HepG2 (cell line): ENCODE measurements around the gene PLEKHG4. TPM values are rescaled to one million over a fixed set of nuclear protein-coding genes. Genes with fewer than 3 reads are reported as not detected.

Source experiments
- ARID2 ChIP-seq: sonication (generic); formaldehyde crosslinking; IDR thresholded peaks from 2 replicates; pipeline ENCODE4 v1.8.1; 2022; ENCODE audit warnings: mild to moderate bottlenecking, missing genetic modification reagents, borderline replicate concordance
- CHD2 ChIP-seq: IDR thresholded peaks from 2 replicates; pipeline ENCODE4 v1.6.1; 2011; ENCODE audit warnings: low read depth, low read length, improper control_type of control experiment
- HDAC2 ChIP-seq: sonication (generic); formaldehyde crosslinking; IDR thresholded peaks from 2 replicates; pipeline ENCODE4 v1.4.0; 2020; ENCODE audit warnings: missing genetic modification reagents
- HHEX ChIP-seq: IDR thresholded peaks from 2 replicates; pipeline ENCODE4 v1.6.1; 2016; ENCODE audit warnings: control low read depth
- HMGXB3 ChIP-seq: sonication (generic); formaldehyde crosslinking; IDR thresholded peaks from 2 replicates; pipeline ENCODE4 v1.4.0; 2020; ENCODE audit warnings: missing genetic modification reagents, borderline replicate concordance
- ISX ChIP-seq: sonication (generic); formaldehyde crosslinking; conservative IDR thresholded peaks from 2 replicates; pipeline ENCODE4 v1.5.0; 2020; ENCODE audit warnings: missing genetic modification reagents
- KMT2A ChIP-seq: sonication (generic); formaldehyde crosslinking; IDR thresholded peaks from 2 replicates; pipeline ENCODE4 v1.4.0; 2020; ENCODE audit warnings: missing genetic modification reagents
- ONECUT2 ChIP-seq: sonication (generic); formaldehyde crosslinking; IDR thresholded peaks from 2 replicates; pipeline ENCODE4 v1.4.0; 2020; ENCODE audit warnings: missing genetic modification reagents
- SOX5 ChIP-seq: IDR thresholded peaks from 2 replicates; pipeline ENCODE4 v1.6.1; 2016; ENCODE audit warnings: borderline replicate concordance
- SP2 ChIP-seq: sonication (generic); formaldehyde crosslinking; IDR thresholded peaks from 2 replicates; pipeline ENCODE4 v1.5.1; 2020; ENCODE audit warnings: mild to moderate bottlenecking, missing genetic modification reagents
- SP5 ChIP-seq: IDR thresholded peaks from 2 replicates; pipeline ENCODE4 v1.6.1; 2016; ENCODE audit warnings: low read depth, borderline replicate concordance
- THAP11 ChIP-seq: IDR thresholded peaks from 2 replicates; pipeline ENCODE4 v1.6.1; 2016; ENCODE audit warnings: missing biosample characterization, missing genetic modification reagents
- YY1 ChIP-seq: IDR thresholded peaks from 2 replicates; pipeline ENCODE4 v1.6.1; 2011; ENCODE audit warnings: low read length, low read depth, moderate library complexity, mild to moderate bottlenecking; ENCODE audit not compliant: insufficient read depth, insufficient replicate concordance
- ZNF138 ChIP-seq: sonication (generic); formaldehyde crosslinking; IDR thresholded peaks from 2 replicates; pipeline ENCODE4 v1.5.0; 2020; ENCODE audit warnings: mild to moderate bottlenecking, low read depth, missing genetic modification reagents
- ZNF143 ChIP-seq: sonication (generic); formaldehyde crosslinking; IDR thresholded peaks from 2 replicates; pipeline ENCODE4 v1.4.0; 2020; ENCODE audit warnings: missing genetic modification reagents
- ZNF24 ChIP-seq: fragments of 450-650 bp; IDR thresholded peaks from 2 replicates; pipeline ENCODE4 v1.6.1; 2017; ENCODE audit warnings: antibody characterized with exemption, mild to moderate bottlenecking
- ZNF331 ChIP-seq: sonication (generic); formaldehyde crosslinking; IDR thresholded peaks from 2 replicates; pipeline ENCODE4 v1.4.0; 2020; ENCODE audit warnings: missing genetic modification reagents
- ZNF451 ChIP-seq: sonication (generic); formaldehyde crosslinking; IDR thresholded peaks from 2 replicates; pipeline ENCODE4 v1.5.0; 2020; ENCODE audit warnings: mild to moderate bottlenecking, missing genetic modification reagents
- ZNF616 ChIP-seq: sonication (generic); formaldehyde crosslinking; IDR thresholded peaks from 2 replicates; pipeline ENCODE4 v1.5.0; 2020; ENCODE audit warnings: low read depth, mild to moderate bottlenecking, missing genetic modification reagents
- ZNF619 ChIP-seq: sonication (generic); formaldehyde crosslinking; IDR thresholded peaks from 2 replicates; pipeline ENCODE4 v1.4.0; 2020; ENCODE audit warnings: mild to moderate bottlenecking, missing genetic modification reagents
- ZNF674 ChIP-seq: sonication (generic); formaldehyde crosslinking; IDR thresholded peaks from 2 replicates; pipeline ENCODE4 v1.5.0; 2020; ENCODE audit warnings: low read depth, mild to moderate bottlenecking, missing genetic modification reagents
- ZSCAN25 ChIP-seq: sonication (generic); formaldehyde crosslinking; IDR thresholded peaks from 2 replicates; pipeline ENCODE4 v1.8.0; 2022; ENCODE audit warnings: mild to moderate bottlenecking, missing genetic modification reagents
- polyA plus RNA-seq, 8 experiments: library from polyadenylated mRNA; depleted of rRNA in 3 of 8; stranded (reverse) in 7 of 8; unstranded in 1 of 8; fragments of >200 nt; fragmentation: Illumina TruSeq in 4 of 8; extraction: Trizol in 4 of 8; gene quantifications; 2 replicates each; pipeline versions ENCODE4 v1.2.1 to v1.2.3, GENCODE V29; 2011 to 2016; ENCODE audit warnings: low read depth in 4 of 8, missing spikeins in 1 of 8, mixed read lengths in 1 of 8; ENCODE audit not compliant: insufficient read depth in 1 of 8
- total RNA-seq, 5 experiments: library from RNA; depleted of rRNA; stranded (reverse); fragments of >200 nt; fragmentation: Illumina TruSeq; extraction: Trizol; gene quantifications; 2 replicates each; pipeline ENCODE4 v1.2.3, GENCODE V29; 2016; ENCODE audit warnings: low read depth in 1 of 5
- TF ChIP-seq, protein P1 (sequence below): sonication (generic); formaldehyde crosslinking; IDR thresholded peaks from 2 replicates; pipeline ENCODE4 v1.5.0; 2020; ENCODE audit warnings: missing genetic modification reagents, mild to moderate bottlenecking, borderline replicate concordance
- TF ChIP-seq, protein P2 (sequence below): sonication (generic); formaldehyde crosslinking; IDR thresholded peaks from 2 replicates; pipeline ENCODE4 v1.4.0; 2020; ENCODE audit warnings: missing genetic modification reagents; ENCODE audit errors: not compliant biosample characterization

Gene PLEKHG4
- total and polyA plus RNA-seq, 2 of the 13 experiments (the other 11 are each of a cell fraction or from before 2014, with no cell fraction given), result 7.1 to 13.6 TPM

- TF ChIP-seq HMGXB3 (peak; percentile 92), ZNF24 (no peak), SOX5 (CRISPR knock-in tag) (0 out of 2 replicates have a peak, but pooled peaks have one; percentile 14), ZNF619 (no peak), YY1 (peak; percentile 40), ZNF331 (peak; percentile 60; the same call in 1 of the 2 replicates), HDAC2 (CRISPR knock-in tag) (0 out of 2 replicates have a peak, but pooled peaks have one; percentile 53), ONECUT2 (CRISPR knock-in tag) (peak; percentile 41; the same call in 1 of the 2 replicates), CHD2 (peak; percentile 58; the same call in 1 of the 2 replicates), ZNF138 (no peak), SP2 (CRISPR knock-in tag) (peak; percentile 69), SP5 (CRISPR knock-in tag) (no peak; the same call in 1 of the 2 replicates), ISX (no peak), ZNF451 (CRISPR knock-in tag) (peak; percentile 73), THAP11 (CRISPR knock-in tag) (peak; percentile 45; the same call in 1 of the 2 replicates), ZNF143 (CRISPR knock-in tag) (peak; percentile 35; the same call in 1 of the 2 replicates), KMT2A (peak; percentile 39), HHEX (CRISPR knock-in tag) (no peak), ZSCAN25 (CRISPR knock-in tag) (no peak), ARID2 (peak; percentile 90; the same call in 1 of the 2 replicates), ZNF674 (CRISPR knock-in tag) (no peak), ZNF616 (CRISPR knock-in tag) (peak; percentile 20; the same call in 1 of the 2 replicates)
- TF ChIP-seq, protein P1, sequence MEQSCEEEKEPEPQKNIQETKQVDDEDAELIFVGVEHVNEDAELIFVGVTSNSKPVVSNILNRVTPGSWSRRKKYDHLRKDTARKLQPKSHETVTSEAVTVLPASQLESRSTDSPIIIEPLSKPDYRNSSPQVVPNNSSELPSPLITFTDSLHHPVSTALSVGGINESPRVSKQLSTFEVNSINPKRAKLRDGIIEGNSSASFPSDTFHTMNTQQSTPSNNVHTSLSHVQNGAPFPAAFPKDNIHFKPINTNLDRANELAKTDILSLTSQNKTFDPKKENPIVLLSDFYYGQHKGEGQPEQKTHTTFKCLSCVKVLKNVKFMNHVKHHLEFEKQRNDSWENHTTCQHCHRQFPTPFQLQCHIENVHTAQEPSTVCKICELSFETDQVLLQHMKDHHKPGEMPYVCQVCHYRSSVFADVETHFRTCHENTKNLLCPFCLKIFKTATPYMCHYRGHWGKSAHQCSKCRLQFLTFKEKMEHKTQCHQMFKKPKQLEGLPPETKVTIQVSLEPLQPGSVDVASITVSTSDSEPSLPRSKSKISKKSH (CRISPR knock-in tag), result no peak; the same call in 1 of the 2 replicates
- TF ChIP-seq, protein P2, sequence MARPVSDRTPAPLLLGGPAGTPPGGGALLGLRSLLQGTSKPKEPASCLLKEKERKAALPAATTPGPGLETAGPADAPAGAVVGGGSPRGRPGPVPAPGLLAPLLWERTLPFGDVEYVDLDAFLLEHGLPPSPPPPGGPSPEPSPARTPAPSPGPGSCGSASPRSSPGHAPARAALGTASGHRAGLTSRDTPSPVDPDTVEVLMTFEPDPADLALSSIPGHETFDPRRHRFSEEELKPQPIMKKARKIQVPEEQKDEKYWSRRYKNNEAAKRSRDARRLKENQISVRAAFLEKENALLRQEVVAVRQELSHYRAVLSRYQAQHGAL (CRISPR knock-in tag), result peak; percentile 57
Observed at GRCh38 chr16:67247192-67248072, 31.9 kb upstream of the PLEKHG4 start, which contains the start of gene FHOD1 (continued).
